ENCODE measurements around the gene ROS1. TPM values are rescaled to one million over a fixed set of nuclear protein-coding genes. Genes with fewer than 3 reads are reported as not detected.

Gene ROS1
- polyA plus RNA-seq, 3 donors: not detected

GRCh38 chr6:117280922-117281321, 144.8 kb downstream of the ROS1 start:
- Histone ChIP-seq H3K9me3 (replicated peaks in 1 of 2; ENCODE audit: control insufficient read depth in 1 of 2, insufficient read depth in 1 of 2, low read length in 2 of 2) (no peaks in the 10 kb centered on the region), H3K9ac (ENCODE audit: insufficient read depth, low read length, poor library complexity, severe bottlenecking) (no peak overlapping the region), H3K27ac (ENCODE audit: low read depth in 1 of 2, low read length in 2 of 2) (no peak overlapping the region), H4K20me1 (ENCODE audit: insufficient read depth, low read length) (no peaks in the 10 kb centered on the region), H3K4me3 (replicated peaks in 1 of 3; ENCODE audit: low read depth in 2 of 3, low read length in 3 of 3) (no peak overlapping the region), H3K27me3 (ENCODE audit: control insufficient read depth in 2 of 2, insufficient read depth in 2 of 2, low read length in 2 of 2) (peaks cover 2 to 8% of the 10 kb centered on the region in 2 donors), H3K4me1 (ENCODE audit: control insufficient read depth in 1 of 2, insufficient read depth in 2 of 2, low read length in 2 of 2) (no peaks in the 10 kb centered on the region), H3K36me3 (replicated peaks in 1 of 2; ENCODE audit: control insufficient read depth in 1 of 2, insufficient read depth in 2 of 2, low read length in 2 of 2) (no peaks in the 10 kb centered on the region), H2AFZ (ENCODE audit: insufficient read depth, low read depth, low read length, poor library complexity, severe bottlenecking) (no peak overlapping the region), H3K79me2 (ENCODE audit: insufficient read depth, low read length) (no peaks in the 10 kb centered on the region), H3K4me2 (replicated peaks; ENCODE audit: extremely low read depth, low read length, poor library complexity, severe bottlenecking) (no peak overlapping the region)
- Mint-ChIP-seq H3K36me3 (no peaks in the 10 kb centered on the region), H3K27ac (no peak overlapping the region), H3K9me3 (peaks cover 0 to 8% (median 0%) of the 10 kb centered on the region in 7 donors), H3K27me3 (ENCODE audit: low read depth in 3 of 3) (peaks cover 3 to 12% (median 8%) of the 10 kb centered on the region in 3 donors), H3K4me1 (no peaks in the 10 kb centered on the region), H3K4me3 (no peak overlapping the region)
- no peak for DNase-seq
- intact Hi-C loops (cut with micrococcal nuclease): no loop called here
- TF ChIP-seq CTCF (IDR thresholded peaks at IDR 0.05): no peak
- WGBS (ENCODE audit: insufficient coverage): no CpG with 5 or more reads among the region's 3 CpGs

GRCh38 chr6:117276778-117277316, 148.9 kb downstream of the ROS1 start:
- Histone ChIP-seq H3K27me3 (ENCODE audit: control insufficient read depth in 2 of 2, insufficient read depth in 2 of 2, low read length in 2 of 2) (peaks cover 25 to 33% of the 10 kb centered on the region in 2 donors), H3K9ac (ENCODE audit: insufficient read depth, low read length, poor library complexity, severe bottlenecking) (no peak overlapping the region), H3K9me3 (replicated peaks in 1 of 2; ENCODE audit: control insufficient read depth in 1 of 2, insufficient read depth in 1 of 2, low read length in 2 of 2) (peaks cover 0 to 6% of the 10 kb centered on the region in 2 donors), H3K4me3 (replicated peaks in 1 of 3; ENCODE audit: low read depth in 2 of 3, low read length in 3 of 3) (no peak overlapping the region), H3K4me2 (replicated peaks; ENCODE audit: extremely low read depth, low read length, poor library complexity, severe bottlenecking) (no peak overlapping the region), H3K79me2 (ENCODE audit: insufficient read depth, low read length) (no peaks in the 10 kb centered on the region), H3K4me1 (ENCODE audit: control insufficient read depth in 1 of 2, insufficient read depth in 2 of 2, low read length in 2 of 2) (no peaks in the 10 kb centered on the region), H3K27ac (ENCODE audit: low read depth in 1 of 2, low read length in 2 of 2) (no peak overlapping the region), H2AFZ (ENCODE audit: insufficient read depth, low read depth, low read length, poor library complexity, severe bottlenecking) (no peak overlapping the region), H4K20me1 (ENCODE audit: insufficient read depth, low read length) (no peaks in the 10 kb centered on the region), H3K36me3 (replicated peaks in 1 of 2; ENCODE audit: control insufficient read depth in 1 of 2, insufficient read depth in 2 of 2, low read length in 2 of 2) (no peaks in the 10 kb centered on the region)
- Mint-ChIP-seq H3K9me3 (no peaks in the 10 kb centered on the region), H3K36me3 (no peaks in the 10 kb centered on the region), H3K4me3 (no peak overlapping the region), H3K4me1 (no peaks in the 10 kb centered on the region), H3K27me3 (ENCODE audit: low read depth in 3 of 3) (peaks cover 21 to 33% (median 23%) of the 10 kb centered on the region in 3 donors), H3K27ac (no peak overlapping the region)
- TF ChIP-seq CTCF (IDR thresholded peaks at IDR 0.05): no peak
- DNase-seq: no peak
- intact Hi-C loops (cut with micrococcal nuclease): no loop called here
- 100% methylated on average over 1 of the region's 10 CpGs for WGBS (ENCODE audit: insufficient coverage)

All from CD14-positive monocyte (primary cell).